GM12878 (cell line): ENCODE measurements around the gene RASD1. TPM values are rescaled to one million over a fixed set of nuclear protein-coding genes. Genes with fewer than 3 reads are reported as not detected.
A peak's percentile ranks its signal among the peaks of the same experiment; 100 is the strongest.

Source experiments
- ATAC-seq: fragments of 200-7000 bp; cut with Tn5 transposase; 3 replicates; pipeline ENCODE4 v1.9.1; 2020; ENCODE audit warnings: mild to moderate bottlenecking, moderate library complexity
- BruUV-seq: library from RNA; stranded (reverse); fragments of 400-500 nt; replicated peaks from 2 replicates; lab custom pipeline; 2021; lab: Mats Ljungman, UMichigan
- CTCF ChIA-PET: fragments of 300-600 bp; sonication (Branson Sonifier 250); formaldehyde crosslinking; extraction: SDS; loops from one replicate; lab custom pipeline; 2021; ENCODE audit warnings: inconsistent platforms; lab: Yijun Ruan, JAX
- POLR2A ChIA-PET: fragments of 350-600 bp; formaldehyde crosslinking; extraction: SDS; loops from one replicate; lab custom pipeline; 2021; ENCODE audit warnings: inconsistent platforms; lab: Charles Lee
- RAD21 ChIA-PET: fragments of 300-600 bp; sonication (Branson Sonifier 250); formaldehyde crosslinking; loops from one replicate; lab custom pipeline; 2023; ENCODE audit warnings: antibody characterized with exemption; ENCODE audit not compliant: unreplicated experiment; lab: Charles Lee
- SMC1A ChIA-PET: fragments of 300-600 bp; sonication (Branson Sonifier 250); formaldehyde crosslinking; loops from one replicate; lab custom pipeline; 2023; ENCODE audit not compliant: unreplicated experiment, uncharacterized antibody; lab: Charles Lee
- DNase-seq: peaks from one replicate; pipeline ENCODE4 v3.0.0-alpha.2; 2011; ENCODE audit warnings: low read depth, low spot score
- FAIRE-seq: peaks from 3 replicates; lab custom pipeline; 2011; peaks lifted over from hg19 to GRCh38; lab: Jason Lieb, UNC
- H2AFZ ChIP-seq: 2 replicates; pipeline ENCODE4 v1.6.0; 2011; ENCODE audit warnings: low read depth, low read length, control low read depth; ENCODE audit not compliant: control insufficient read depth
- H3K27ac ChIP-seq: 2 replicates; pipeline ENCODE4 v1.5.1; 2011; ENCODE audit warnings: control low read depth; ENCODE audit not compliant: control insufficient read depth, insufficient read depth
- H3K27me3 ChIP-seq, 2 experiments: replicated peaks in 1 of 2; 2 replicates each; pipeline versions ENCODE4 v1.6.0 to v1.6.1; 2011; ENCODE audit warnings: low read length in 1 of 2; ENCODE audit not compliant: control insufficient read depth in 2 of 2, insufficient read depth in 2 of 2
- H3K36me3 ChIP-seq, 2 experiments: 2 replicates each; pipeline ENCODE4 v1.5.1; 2011; ENCODE audit warnings: low read length in 1 of 2; ENCODE audit not compliant: control insufficient read depth in 2 of 2, insufficient read depth in 2 of 2
- H3K4me1 ChIP-seq: 2 replicates; pipeline ENCODE4 v1.6.1; 2011; ENCODE audit warnings: mild to moderate bottlenecking, low read length, moderate library complexity, mixed read lengths; ENCODE audit not compliant: control insufficient read depth, insufficient read depth
- H3K4me2 ChIP-seq: 2 replicates; pipeline ENCODE4 v1.6.0; 2011; ENCODE audit warnings: control low read depth; ENCODE audit not compliant: control insufficient read depth, insufficient read depth
- H3K4me3 ChIP-seq: fragments of 200-600 bp; sonication (generic); 2 replicates; pipeline ENCODE4 v1.5.1; 2016
- H3K79me2 ChIP-seq: 2 replicates; pipeline ENCODE4 v1.6.0; 2011; ENCODE audit warnings: low read length; ENCODE audit not compliant: control insufficient read depth, insufficient read depth
- H3K9ac ChIP-seq: 2 replicates; pipeline ENCODE4 v1.8.0; 2011; ENCODE audit warnings: low read length, control low read depth, mixed read lengths; ENCODE audit not compliant: control insufficient read depth, insufficient read depth
- H3K9me3 ChIP-seq: replicated peaks from 3 replicates; pipeline ENCODE4 v1.5.1; 2011; ENCODE audit warnings: mild to moderate bottlenecking, low read length; ENCODE audit not compliant: control insufficient read depth, insufficient read depth
- H4K20me1 ChIP-seq: 2 replicates; pipeline ENCODE4 v1.6.0; 2011; ENCODE audit not compliant: control insufficient read depth, insufficient read depth
- CEBPB ChIP-seq, 2 experiments: fragments of 150-350 bp in 1 of 2; IDR thresholded peaks; 2 replicates each; pipeline ENCODE4 v1.6.1; 2012 to 2014; ENCODE audit warnings: low read depth in 2 of 2, low read length in 2 of 2, borderline replicate concordance in 1 of 2, inconsistent platforms in 1 of 2
- HDAC6 ChIP-seq: fragments of 200-600 bp; sonication (generic); IDR thresholded peaks from one replicate; pipeline ENCODE4 v1.8.0; 2017; ENCODE audit warnings: antibody characterized with exemption; ENCODE audit not compliant: unreplicated experiment
- LARP7 ChIP-seq: fragments of 450-650 bp; IDR thresholded peaks from 2 replicates; pipeline ENCODE4 v1.6.1; 2017; ENCODE audit warnings: mild to moderate bottlenecking
- MYB ChIP-seq: fragments of 150-350 bp; IDR thresholded peaks from 2 replicates; pipeline ENCODE4 v1.6.1; 2014; ENCODE audit warnings: mild to moderate bottlenecking, low read depth, low read length, borderline replicate concordance
- PKNOX1 ChIP-seq: fragments of 450-650 bp; IDR thresholded peaks from 2 replicates; pipeline ENCODE4 v1.6.1; 2016; ENCODE audit warnings: mild to moderate bottlenecking
- POLR2AphosphoS2 ChIP-seq: IDR thresholded peaks from 2 replicates; pipeline ENCODE4 v1.6.1; 2011; ENCODE audit warnings: low read depth, mild to moderate bottlenecking, low read length, improper control_type of control experiment, moderate library complexity
- SIX5 ChIP-seq: IDR thresholded peaks from 2 replicates; pipeline ENCODE4 v1.6.1; 2011; ENCODE audit warnings: mild to moderate bottlenecking, low read depth, low read length, moderate library complexity; ENCODE audit not compliant: severe bottlenecking
- WGBS: methylation state at CpG from one replicate; pipeline ENCODE4 v1.1.6; 2016; ENCODE audit warnings: low lambda C conversion rate; ENCODE audit not compliant: insufficient replicate concordance, insufficient coverage; ENCODE audit errors: missing lambda C conversion rate; 5-methylcytosine and 5-hydroxymethylcytosine counted together
- in situ Hi-C: fragments of 300-500 bp; cut with MboI; formaldehyde crosslinking; loops from 9 replicates; pipeline ENCODE4 v1.14.3; 2018; ENCODE audit warnings: mixed read lengths
- intact Hi-C: fragments of 100-400 bp; cut with micrococcal nuclease; formaldehyde crosslinking; loops from one replicate; pipeline ENCODE4 v1.14.2; 2022; ENCODE audit not compliant: unreplicated experiment
- polyA plus RNA-seq, 11 experiments: library from polyadenylated mRNA; depleted of rRNA in 4 of 11; unstranded in 6 of 11; stranded (reverse) in 5 of 11; fragments of >200 nt; fragmentation: Nextera tagmentation in 4 of 11; fragmentation: Illumina TruSeq in 1 of 11; extraction: Ambion mirVana in 4 of 11; extraction: Trizol in 1 of 11; gene quantifications; 1 replicate in 1 of 11; 2 replicates in 10 of 11; pipeline versions ENCODE4 v1.2.1 to v1.2.3, GENCODE V29; 2011 to 2016; ENCODE audit warnings: inconsistent platforms in 2 of 11, missing spikeins in 2 of 11, low read depth in 1 of 11
- total RNA-seq, 4 experiments: library from RNA; depleted of rRNA in 3 of 4; stranded (reverse); fragments of >200 nt in 3 of 4; fragmentation: Illumina TruSeq in 1 of 4; extraction: Trizol in 1 of 4; gene quantifications; 2 replicates each; pipeline versions ENCODE4 v1.2.1 to v1.2.3, GENCODE V29; 2013 to 2021

RASD1 gene
- total and polyA plus RNA-seq, 10 of the 15 experiments (the other 5 are each of a cell fraction or from before 2014, with no cell fraction given), result 0.14 to 0.33 TPM; not detected in 8

- FAIRE-seq, result no peak
- intact Hi-C loops, result loop anchor here (5.0 kb wide), 1 partner anchor 72 kb away; no protein-coding TSS in a partner anchor
- POLR2A ChIA-PET, result no interaction called here
These were observed 1.2 kb downstream of the RASD1 start for GRCh38 chr17:17494870-17495535.

DNA sequence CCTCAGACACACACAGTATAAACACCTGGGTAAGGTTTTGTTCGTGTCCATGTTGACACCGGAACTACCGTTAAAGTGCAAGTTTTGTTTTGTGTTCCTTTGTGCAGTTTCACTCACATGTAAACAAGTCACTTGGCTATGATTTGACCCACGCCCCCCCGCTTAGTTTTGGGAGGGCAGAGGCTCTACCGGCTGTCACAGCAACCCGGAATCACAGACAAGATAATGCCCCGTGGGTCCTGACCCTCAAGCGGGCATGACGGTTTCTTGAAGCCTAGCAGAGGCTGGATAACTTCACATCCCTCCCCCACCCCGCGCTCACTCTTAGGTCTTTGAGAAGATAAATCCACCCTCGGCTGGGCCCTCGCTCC, 1.7 kb downstream of the RASD1 start:
- Histone ChIP-seq H3K27me3 (peaks cover 2 to 10% of the 10 kb centered on the region in 2 experiments; a peak in 3 of 4 replicates), H3K4me2 (peak overlapping the region; percentile 83; the same call in 1 of the 2 replicates), H3K9me3 (no peaks in the 10 kb centered on the region), H3K79me2 (no peaks in the 10 kb centered on the region), H3K4me1 (peaks cover 4% of the 10 kb centered on the region; the same call in 1 of the 2 replicates), H2AFZ (no peak overlapping the region), H3K27ac (no peak overlapping the region), H3K4me3 (no peak overlapping the region), H3K36me3 (peaks cover 3 to 4% of the 10 kb centered on the region in 2 experiments; a peak in 1 of 4 replicates), H3K9ac (no peak overlapping the region), H4K20me1 (0 out of 2 replicates have a peak, but pooled peaks cover 3% of the 10 kb centered on the region)
- FAIRE-seq, result no peak
- ChIA-PET POLR2A (no interaction called here), CTCF (no interaction called here), RAD21 (no interaction called here), SMC1A (no interaction called here)
- no peak for ATAC-seq
- no TSS peak for BruUV-seq
- intact Hi-C loops (no loop called here), in situ Hi-C loops (no loop called here)
- DNase-seq, result no peak
- TF ChIP-seq CEBPB (IDR thresholded peaks at IDR 0.05; ENCODE audit: borderline replicate concordance in 1 of 2, low read depth in 2 of 2, low read length in 2 of 2) (no peak), MYB (no peak), SIX5 (no peak), LARP7 (no peak), POLR2AphosphoS2 (0 out of 2 replicates have a peak, but pooled peaks have one; percentile 5)
- WGBS, result 41% methylated on average over 14 of the region's 14 CpGs

More at GRCh38 chr17:17494870-17495535, 1.2 kb downstream of the RASD1 start:
- Histone ChIP-seq H3K9me3 (no peaks in the 10 kb centered on the region), H3K4me1 (peaks cover 4% of the 10 kb centered on the region; the same call in 1 of the 2 replicates), H3K9ac (no peak overlapping the region), H3K4me3 (no peak overlapping the region), H3K36me3 (peaks cover 3 to 4% of the 10 kb centered on the region in 2 experiments; a peak in 1 of 4 replicates), H3K79me2 (no peaks in the 10 kb centered on the region), H3K27ac (no peak overlapping the region), H4K20me1 (0 out of 2 replicates have a peak, but pooled peaks cover 3% of the 10 kb centered on the region), H3K27me3 (peaks cover 2 to 10% of the 10 kb centered on the region in 2 experiments; a peak in 3 of 4 replicates), H3K4me2 (peak overlapping the region; percentile 83), H2AFZ (no peak overlapping the region)
- ChIA-PET CTCF (interaction anchor here (1.4 kb wide), 2 partner anchors 12 to 147 kb away, joined by 4 to 6 read pairs; no protein-coding TSS in a partner anchor), RAD21 (interaction anchor here (2.7 kb wide), 1 partner anchor 147 kb away, joined by 28 read pairs; no protein-coding TSS in a partner anchor), SMC1A (no interaction called here)
- ATAC-seq (no peak), DNase-seq (no peak)
- in situ Hi-C loops, result loop anchor here (5.0 kb wide), 2 partner anchors 138 to 147 kb away; no protein-coding TSS in a partner anchor
- no TSS peak for BruUV-seq
- 39% methylated on average over 65 of the region's 71 CpGs for WGBS
- no peak for TF ChIP-seq PKNOX1
- TF ChIP-seq HDAC6, result peak; percentile 93
